MM.1S (cell line): ENCODE data around the gene CNTNAP2.

ENCODE experiments used
- DNase-seq: peaks from one replicate; pipeline ENCODE4 v3.0.0-alpha.2; 2015
- H2AFZ ChIP-seq: fragments of 300-600 bp; sonication (generic); 2 replicates; pipeline ENCODE4 v1.6.0; 2016; ENCODE audit warnings: antibody characterized with exemption, low read length
- H3F3A ChIP-seq: fragments of 300-600 bp; sonication (generic); 2 replicates; pipeline ENCODE4 v1.6.1; 2016; ENCODE audit warnings: mild to moderate bottlenecking, antibody characterized with exemption, low read length, moderate library complexity, mixed read lengths; ENCODE audit not compliant: insufficient read depth
- H3K27ac ChIP-seq: fragments of 300-600 bp; sonication (generic); 2 replicates; pipeline ENCODE4 v1.5.1; 2016; ENCODE audit warnings: mild to moderate bottlenecking, low read length
- H3K27me3 ChIP-seq: fragments of 300-600 bp; sonication (generic); replicated peaks from 2 replicates; pipeline ENCODE4 v1.6.0; 2016; ENCODE audit warnings: low read length; ENCODE audit not compliant: insufficient read depth
- H3K36me3 ChIP-seq: fragments of 300-600 bp; sonication (generic); replicated peaks from 2 replicates; pipeline ENCODE4 v1.6.1; 2016; ENCODE audit warnings: mild to moderate bottlenecking, low read length, mixed read lengths; ENCODE audit not compliant: insufficient read depth
- H3K4me1 ChIP-seq: fragments of 300-600 bp; sonication (generic); 2 replicates; pipeline ENCODE4 v1.6.1; 2016; ENCODE audit warnings: low read length, mixed read lengths
- H3K4me2 ChIP-seq: fragments of 300-600 bp; sonication (generic); 2 replicates; pipeline ENCODE4 v1.6.0; 2016; ENCODE audit warnings: low read depth, low read length
- H3K4me3 ChIP-seq: fragments of 300-600 bp; sonication (generic); 2 replicates; pipeline ENCODE4 v1.5.1; 2016; ENCODE audit warnings: low read length, mixed read lengths
- H3K79me2 ChIP-seq: fragments of 300-600 bp; sonication (generic); 2 replicates; pipeline ENCODE4 v1.6.1; 2016; ENCODE audit warnings: mixed run types, low read length, mixed read lengths
- H3K9ac ChIP-seq: fragments of 300-600 bp; sonication (generic); 2 replicates; pipeline ENCODE4 v1.6.1; 2016; ENCODE audit warnings: low read length, mixed read lengths
- H3K9me2 ChIP-seq: fragments of 300-600 bp; sonication (generic); replicated peaks from 2 replicates; pipeline ENCODE4 v1.6.1; 2016; ENCODE audit warnings: mild to moderate bottlenecking, low read length, mixed read lengths; ENCODE audit not compliant: insufficient read depth
- H3K9me3 ChIP-seq: fragments of 300-600 bp; sonication (generic); replicated peaks from 2 replicates; pipeline ENCODE4 v1.6.1; 2016; ENCODE audit warnings: mild to moderate bottlenecking, low read length, mixed read lengths; ENCODE audit not compliant: insufficient read depth
- H4K20me1 ChIP-seq: fragments of 300-600 bp; sonication (generic); 2 replicates; pipeline ENCODE4 v1.6.1; 2016; ENCODE audit warnings: mild to moderate bottlenecking, low read length, moderate library complexity, mixed read lengths; ENCODE audit not compliant: insufficient read depth
- CTCF ChIP-seq: fragments of 300-600 bp; sonication (generic); IDR thresholded peaks from 2 replicates; pipeline ENCODE4 v1.5.1; 2016; ENCODE audit warnings: antibody characterized with exemption, low read length, mixed read lengths
- EZH2 ChIP-seq: fragments of 300-600 bp; sonication (generic); optimal IDR thresholded peaks from 2 replicates; pipeline ENCODE3; 2017; ENCODE audit warnings: low read depth, mild to moderate bottlenecking, antibody characterized with exemption, low read length, mixed read lengths
- EZH2phosphoT487 ChIP-seq: fragments of 300-600 bp; sonication (generic); IDR thresholded peaks from 2 replicates; pipeline ENCODE4 v1.6.1; 2018; ENCODE audit warnings: antibody characterized with exemption, low read length

The CNTNAP2 gene

GRCh38 chr7:147904219-147904576 is 1787.6 kb downstream of the CNTNAP2 start:
- Histone ChIP-seq H3K36me3 (no peaks in the 10 kb centered on the region), H3K4me1 (no peaks in the 10 kb centered on the region), H3K27me3 (no peaks in the 10 kb centered on the region), H3F3A (no peaks in the 10 kb centered on the region), H2AFZ (no peak overlapping the region), H3K27ac (no peak overlapping the region), H3K79me2 (no peaks in the 10 kb centered on the region), H3K9me3 (no peaks in the 10 kb centered on the region), H3K4me3 (no peak overlapping the region), H4K20me1 (no peaks in the 10 kb centered on the region), H3K4me2 (no peak overlapping the region), H3K9ac (no peak overlapping the region), H3K9me2 (no peaks in the 10 kb centered on the region)
- no peak for TF ChIP-seq CTCF
- TF ChIP-seq EZH2 = no peak
- TF ChIP-seq EZH2phosphoT487 = no peak
- no peak for DNase-seq

- no peaks in the 10 kb centered on the region for H3F3A ChIP-seq
- H3K4me2 ChIP-seq = no peak overlapping the region
- H3K27ac ChIP-seq = no peak overlapping the region
- no peaks in the 10 kb centered on the region for H3K4me1 ChIP-seq
- no peak for DNase-seq
- H3K9me3 ChIP-seq = no peaks in the 10 kb centered on the region
- H3K36me3 ChIP-seq = no peaks in the 10 kb centered on the region
- H3K4me3 ChIP-seq = no peak overlapping the region
- H3K9me2 ChIP-seq = no peaks in the 10 kb centered on the region
- H4K20me1 ChIP-seq = no peaks in the 10 kb centered on the region
- no peak overlapping the region for H3K9ac ChIP-seq
- H3K27me3 ChIP-seq = no peaks in the 10 kb centered on the region
- no peaks in the 10 kb centered on the region for H3K79me2 ChIP-seq
- TF ChIP-seq CTCF = no peak
- no peak for TF ChIP-seq EZH2
- TF ChIP-seq EZH2phosphoT487 = no peak
- no peak overlapping the region for H2AFZ ChIP-seq
Measured at GRCh38 chr7:147909431-147910148, 1793.0 kb downstream of the CNTNAP2 start.

GRCh38 chr7:147911201-147911601 is 1794.6 kb downstream of the CNTNAP2 start:
- H3K27ac ChIP-seq = no peak overlapping the region
- no peaks in the 10 kb centered on the region for H3K79me2 ChIP-seq
- no peaks in the 10 kb centered on the region for H3K9me3 ChIP-seq
- H3K4me3 ChIP-seq = no peak overlapping the region
- H3K9me2 ChIP-seq = no peaks in the 10 kb centered on the region
- no peaks in the 10 kb centered on the region for H3K4me1 ChIP-seq
- H3K27me3 ChIP-seq = no peaks in the 10 kb centered on the region
- TF ChIP-seq EZH2phosphoT487 = no peak
- H3K4me2 ChIP-seq = no peak overlapping the region
- DNase-seq = no peak
- H4K20me1 ChIP-seq = no peaks in the 10 kb centered on the region
- no peaks in the 10 kb centered on the region for H3F3A ChIP-seq
- H2AFZ ChIP-seq = no peak overlapping the region
- no peaks in the 10 kb centered on the region for H3K36me3 ChIP-seq
- H3K9ac ChIP-seq = no peak overlapping the region

- H2AFZ ChIP-seq = no peak overlapping the region
- no peaks in the 10 kb centered on the region for H4K20me1 ChIP-seq
- H3K9me2 ChIP-seq = no peaks in the 10 kb centered on the region
- no peaks in the 10 kb centered on the region for H3F3A ChIP-seq
- H3K4me1 ChIP-seq = no peaks in the 10 kb centered on the region
- H3K9me3 ChIP-seq = no peaks in the 10 kb centered on the region
- H3K27ac ChIP-seq = no peak overlapping the region
- DNase-seq = no peak
- no peaks in the 10 kb centered on the region for H3K79me2 ChIP-seq
- no peaks in the 10 kb centered on the region for H3K36me3 ChIP-seq
- no peak overlapping the region for H3K4me3 ChIP-seq
- no peak overlapping the region for H3K4me2 ChIP-seq
- H3K27me3 ChIP-seq = no peaks in the 10 kb centered on the region
- no peak overlapping the region for H3K9ac ChIP-seq
- TF ChIP-seq EZH2phosphoT487 (no peak), CTCF (no peak), EZH2 (no peak)
Measured at GRCh38 chr7:147912291-147912690, 1795.7 kb downstream of the CNTNAP2 start.
